AG04450 (cell line): ENCODE measurements around the gene FH. TPM values are rescaled to one million over a fixed set of nuclear protein-coding genes. Genes with fewer than 3 reads are reported as not detected.

Experiments
- CTCF ChIA-PET: fragments of 300-600, 350-600 bp; formaldehyde crosslinking; extraction: SDS; loops from one replicate; lab custom pipeline; 2022; ENCODE audit warnings: antibody characterized with exemption, inconsistent platforms; lab: Charles Lee
- POLR2A ChIA-PET: fragments of 350-600 bp; formaldehyde crosslinking; extraction: SDS; loops from one replicate; lab custom pipeline; 2021; ENCODE audit warnings: antibody characterized with exemption, inconsistent platforms; lab: Yijun Ruan, JAX
- DNase-seq: peaks from one replicate; pipeline ENCODE4 v3.0.0-alpha.2; 2011; ENCODE audit warnings: low read depth, low spot score
- H3K27ac ChIP-seq: one replicate; pipeline ENCODE4 v1.5.1; 2012; ENCODE audit warnings: low read depth, low read length, control low read depth
- H3K27me3 ChIP-seq: one replicate; pipeline ENCODE4 v1.6.0; 2012; ENCODE audit warnings: low read length; ENCODE audit not compliant: control insufficient read depth, insufficient read depth
- H3K4me3 ChIP-seq: 2 replicates; pipeline ENCODE4 v1.5.1; 2011; ENCODE audit warnings: mild to moderate bottlenecking, low read depth, low read length, control low read depth
- H3K9me3 ChIP-seq: 2 replicates; pipeline ENCODE4 v1.5.1; 2012; ENCODE audit warnings: low read length; ENCODE audit not compliant: control insufficient read depth, insufficient read depth
- polyA minus RNA-seq: library from RNA; depleted of rRNA, polyadenylated mRNA; stranded (reverse); fragments of >200 nt; gene quantifications from 2 replicates; pipeline ENCODE4 v1.2.3, GENCODE V29; 2011; rRNA and poly(A)+ RNA removed
- polyA plus RNA-seq: library from polyadenylated mRNA; depleted of rRNA; stranded (reverse); fragments of >200 nt; gene quantifications from 2 replicates; pipeline ENCODE4 v1.2.3, GENCODE V29; 2011; rRNA removed
- TF ChIP-seq, protein P1 (sequence below): IDR thresholded peaks from 2 replicates; pipeline ENCODE4 v1.5.1; 2011; ENCODE audit warnings: low read depth, low read length, control low read depth, inconsistent platforms

Gene FH
- 80.6 and 104 TPM in 2 replicates for polyA plus RNA-seq
- polyA minus RNA-seq, result 33.7 and 62.1 TPM in 2 replicates

DNA sequence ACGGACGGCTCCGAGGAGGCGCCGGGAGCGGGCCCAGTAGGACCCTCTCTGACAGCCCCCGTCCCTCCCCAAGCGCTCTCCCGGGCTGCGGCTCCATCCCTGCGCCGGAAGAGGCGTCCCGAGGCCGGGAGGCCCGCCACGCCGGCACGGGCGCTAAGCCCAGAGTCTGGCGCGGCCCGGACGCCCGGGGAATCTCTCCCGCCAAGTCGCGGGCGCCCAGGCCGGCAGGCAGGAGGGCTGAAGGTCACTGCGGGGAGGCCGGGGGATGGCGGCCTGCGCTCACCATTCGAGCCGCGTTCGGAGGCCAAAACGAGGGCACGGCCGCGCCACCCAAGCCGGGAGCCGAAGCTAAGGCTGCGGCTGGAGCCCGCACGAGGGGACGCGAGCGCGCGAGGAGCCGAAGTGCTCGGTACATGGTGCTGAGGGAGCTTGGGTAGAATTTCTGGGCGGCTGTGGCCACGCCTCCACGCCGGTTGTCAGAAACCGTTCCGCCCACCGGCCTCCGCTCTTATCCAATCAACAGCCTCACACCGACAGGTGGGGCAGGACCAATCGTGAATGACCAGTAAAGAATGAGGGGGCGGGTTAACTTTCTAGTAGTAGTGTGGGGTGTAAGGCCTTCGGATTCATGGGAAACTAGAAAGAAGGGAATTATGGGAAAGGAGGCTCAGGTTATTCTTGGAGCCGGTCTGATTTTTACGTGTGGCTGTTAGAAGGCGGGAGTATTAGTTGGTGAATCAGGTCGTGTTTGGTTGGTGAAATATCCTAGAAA is at the start of gene FH:
Gene FH, minus strand, starts transcription at position 448 of the 772 bp plus-strand sequence. Its CDS starts 33 bp downstream, at position 415.
- no peaks in the 10 kb centered on the region for H3K9me3 ChIP-seq
- DNase-seq, result peak; percentile 92
- H3K4me3 ChIP-seq, result peak within 1 kb of the TSS; percentile 78
- H3K27me3 ChIP-seq, result peaks cover 14% of the 10 kb centered on the region
- H3K27ac ChIP-seq, result no peak within 1 kb of the TSS
- ChIA-PET POLR2A (interaction anchor here (1.2 kb wide), 1 partner anchor 318 kb away, joined by 3 read pairs; no protein-coding TSS in a partner anchor), CTCF (interaction anchor here (0.5 to 1.2 kb wide), 5 partner anchors 11 to 315 kb away, joined by 3 to 5 read pairs (median 3); no protein-coding TSS in a partner anchor)
- TF ChIP-seq, protein P1, sequence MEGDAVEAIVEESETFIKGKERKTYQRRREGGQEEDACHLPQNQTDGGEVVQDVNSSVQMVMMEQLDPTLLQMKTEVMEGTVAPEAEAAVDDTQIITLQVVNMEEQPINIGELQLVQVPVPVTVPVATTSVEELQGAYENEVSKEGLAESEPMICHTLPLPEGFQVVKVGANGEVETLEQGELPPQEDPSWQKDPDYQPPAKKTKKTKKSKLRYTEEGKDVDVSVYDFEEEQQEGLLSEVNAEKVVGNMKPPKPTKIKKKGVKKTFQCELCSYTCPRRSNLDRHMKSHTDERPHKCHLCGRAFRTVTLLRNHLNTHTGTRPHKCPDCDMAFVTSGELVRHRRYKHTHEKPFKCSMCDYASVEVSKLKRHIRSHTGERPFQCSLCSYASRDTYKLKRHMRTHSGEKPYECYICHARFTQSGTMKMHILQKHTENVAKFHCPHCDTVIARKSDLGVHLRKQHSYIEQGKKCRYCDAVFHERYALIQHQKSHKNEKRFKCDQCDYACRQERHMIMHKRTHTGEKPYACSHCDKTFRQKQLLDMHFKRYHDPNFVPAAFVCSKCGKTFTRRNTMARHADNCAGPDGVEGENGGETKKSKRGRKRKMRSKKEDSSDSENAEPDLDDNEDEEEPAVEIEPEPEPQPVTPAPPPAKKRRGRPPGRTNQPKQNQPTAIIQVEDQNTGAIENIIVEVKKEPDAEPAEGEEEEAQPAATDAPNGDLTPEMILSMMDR, result no peak

DNA sequence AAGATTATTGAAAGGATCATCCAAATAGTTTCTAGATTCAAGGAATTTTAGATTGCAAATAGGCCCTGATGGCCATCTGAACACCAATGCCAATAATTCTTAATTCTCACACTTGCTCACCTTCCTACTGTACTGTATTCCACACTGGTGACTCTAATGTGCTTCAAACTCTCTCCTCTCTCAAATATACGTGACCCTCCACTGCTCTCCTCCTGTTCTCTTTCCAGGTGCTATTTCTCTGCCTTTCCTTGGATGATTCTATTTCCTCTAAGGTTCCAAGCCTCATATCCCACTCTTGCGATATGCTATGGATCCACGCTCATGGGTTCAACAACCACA is 41.3 kb upstream of the FH start:
- Histone ChIP-seq H3K4me3 (no peak overlapping the region), H3K9me3 (no peaks in the 10 kb centered on the region), H3K27me3 (no peaks in the 10 kb centered on the region), H3K27ac (no peak overlapping the region)
- DNase-seq, result no peak
- TF ChIP-seq, protein P1, result no peak
- ChIA-PET POLR2A (no interaction called here), CTCF (no interaction called here)

DNA sequence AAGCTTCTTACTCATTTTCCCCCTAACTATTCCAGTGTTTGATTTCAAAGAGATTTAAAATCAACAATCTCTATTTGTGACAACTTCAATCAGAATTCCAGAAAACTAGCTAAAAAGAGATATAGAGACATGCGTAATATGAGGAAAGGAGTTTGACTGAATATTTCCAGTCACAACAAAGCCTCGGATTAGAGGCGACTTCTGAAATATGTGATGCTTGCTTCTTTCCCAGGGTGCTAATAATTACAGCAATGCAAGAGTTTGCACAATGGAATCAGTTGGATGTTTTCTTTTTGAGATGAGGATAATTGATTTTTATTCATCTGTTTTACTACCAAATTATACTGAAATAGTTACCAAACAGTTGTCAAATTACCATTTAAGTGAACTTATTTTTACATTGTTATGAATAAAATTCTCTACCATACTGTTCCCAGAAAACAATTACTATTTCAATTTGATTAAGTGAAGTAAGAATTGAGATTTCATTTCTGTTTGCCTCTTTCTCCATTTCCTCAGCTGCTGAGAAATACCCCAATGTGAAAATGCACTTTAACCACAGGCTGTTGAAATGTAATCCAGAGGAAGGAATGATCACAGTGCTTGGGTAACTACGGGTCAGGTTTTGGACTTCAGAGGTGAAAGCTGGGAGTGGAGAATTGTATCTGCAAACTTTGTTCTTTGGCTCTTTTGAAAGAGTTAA is 40.7 kb upstream of the FH start:
- no peak overlapping the region for H3K27ac ChIP-seq
- no peak overlapping the region for H3K4me3 ChIP-seq
- DNase-seq, result no peak
- ChIA-PET CTCF (interaction anchor here (0.7 kb wide), 1 partner anchor 50 kb away, joined by 3 read pairs; no protein-coding TSS in a partner anchor), POLR2A (no interaction called here)
- no peaks in the 10 kb centered on the region for H3K27me3 ChIP-seq
- H3K9me3 ChIP-seq, result no peaks in the 10 kb centered on the region
- TF ChIP-seq, protein P1, result no peak

DNA sequence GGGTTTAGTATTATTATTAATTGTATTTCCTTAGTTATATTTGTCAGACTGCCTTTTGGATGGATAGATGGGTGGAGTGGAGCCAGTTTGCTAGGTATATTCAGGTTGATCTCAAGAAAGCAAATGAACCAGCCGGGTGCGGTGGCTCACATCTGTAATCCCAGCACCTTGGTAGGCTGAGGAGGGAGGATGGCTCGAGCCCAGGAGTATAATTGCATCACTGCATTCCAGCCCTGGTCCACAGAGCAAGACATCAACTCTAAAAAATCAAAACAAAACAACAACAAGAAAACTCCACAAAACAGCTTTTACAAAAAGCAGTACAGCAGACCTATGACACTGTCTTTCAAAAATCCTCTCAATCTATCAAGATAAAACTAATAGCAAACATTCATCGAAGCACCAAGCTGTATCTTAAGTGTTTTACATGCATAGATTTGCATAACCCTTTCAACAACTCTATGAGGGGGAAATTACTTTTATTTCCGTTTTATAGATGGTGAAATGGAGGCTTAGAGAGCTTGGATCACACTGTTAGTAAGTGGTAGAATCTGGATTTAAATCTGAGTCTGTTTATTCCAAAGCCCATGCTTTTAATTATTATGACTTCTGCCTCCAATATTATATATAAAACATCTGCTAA is 38.1 kb upstream of the FH start:
- Histone ChIP-seq H3K27me3 (no peaks in the 10 kb centered on the region), H3K9me3 (no peaks in the 10 kb centered on the region), H3K4me3 (no peak overlapping the region), H3K27ac (no peak overlapping the region)
- ChIA-PET POLR2A (no interaction called here), CTCF (no interaction called here)
- TF ChIP-seq, protein P1, result no peak
- no peak for DNase-seq
